ENCODE results near the gene UGT1A6.

Gene UGT1A6

GRCh38 chr2:233802132-233802815, 109.6 kb downstream of the UGT1A6 start:
- DNase-seq (ENCODE audit: low spot score): no peak

GRCh38 chr2:233803292-233803911, 110.7 kb downstream of the UGT1A6 start:
- DNase-seq (ENCODE audit: low spot score): no peak

- DNase-seq (ENCODE audit: low spot score): no peak
Measured at GRCh38 chr2:233803994-233804393, 111.3 kb downstream of the UGT1A6 start.

- no peak for DNase-seq (ENCODE audit: low spot score)
Measured at GRCh38 chr2:233807215-233807865, 114.7 kb downstream of the UGT1A6 start.

GRCh38 chr2:233807966-233808935, 115.6 kb downstream of the UGT1A6 start:
- no peak for DNase-seq (ENCODE audit: low spot score)

- no peak for DNase-seq (ENCODE audit: low spot score)
Measured at GRCh38 chr2:233810385-233810784, 117.7 kb downstream of the UGT1A6 start.

GRCh38 chr2:233811087-233811486, 118.4 kb downstream of the UGT1A6 start:
- DNase-seq (ENCODE audit: low spot score): no peak

GRCh38 chr2:233811732-233812131, 119.0 kb downstream of the UGT1A6 start:
- DNase-seq (ENCODE audit: low spot score): no peak

GRCh38 chr2:233813236-233814055, 120.8 kb downstream of the UGT1A6 start:
- DNase-seq (ENCODE audit: low spot score): no peak

- no peak for DNase-seq (ENCODE audit: low spot score)
Measured at GRCh38 chr2:233814056-233814835, 121.6 kb downstream of the UGT1A6 start.

- DNase-seq (ENCODE audit: low spot score): no peak
Measured at GRCh38 chr2:233815861-233816260, 123.2 kb downstream of the UGT1A6 start.

GRCh38 chr2:233816334-233816733, 123.6 kb downstream of the UGT1A6 start:
- no peak for DNase-seq (ENCODE audit: low spot score)

- no peak for DNase-seq (ENCODE audit: low spot score)
Measured at GRCh38 chr2:233816771-233817170, 124.1 kb downstream of the UGT1A6 start.

- no peak for DNase-seq (ENCODE audit: low spot score)
Measured at GRCh38 chr2:233817361-233817911, 124.7 kb downstream of the UGT1A6 start.

- no peak for DNase-seq (ENCODE audit: low spot score)
Measured at GRCh38 chr2:233817995-233818638, 125.4 kb downstream of the UGT1A6 start.

- no peak for DNase-seq (ENCODE audit: low spot score)
Measured at GRCh38 chr2:233818639-233819621, 126.2 kb downstream of the UGT1A6 start.

GRCh38 chr2:233819884-233820773, 127.4 kb downstream of the UGT1A6 start:
- no peak for DNase-seq (ENCODE audit: low spot score)

GRCh38 chr2:233820774-233821105, 128.1 kb downstream of the UGT1A6 start:
- no peak for DNase-seq (ENCODE audit: low spot score)

All from hepatic stellate cell (primary cell).